Neutrophil (primary cell): ENCODE data around the gene TMEM80.

Experiments used
- H3K27ac ChIP-seq: fragments of 200-600 bp; sonication (generic); 2 replicates; pipeline ENCODE4 v1.5.1; 2016; ENCODE audit warnings: mild to moderate bottlenecking, moderate library complexity
- H3K27me3 ChIP-seq: fragments of 200-600 bp; sonication (generic); 2 replicates; pipeline ENCODE4 v1.6.0; 2016; ENCODE audit warnings: mild to moderate bottlenecking
- H3K36me3 ChIP-seq: fragments of 200-600 bp; sonication (generic); 2 replicates; pipeline ENCODE4 v1.5.1; 2017
- H3K4me1 ChIP-seq, 2 experiments: fragments of 200-600 bp in 1 of 2; sonication (generic) in 1 of 2; 1 replicate in 1 of 2; 2 replicates in 1 of 2; pipeline versions ENCODE4 v1.5.1 to v1.6.1; 2013 to 2016; ENCODE audit warnings: low read depth in 1 of 2, low read length in 1 of 2, mild to moderate bottlenecking in 1 of 2, moderate library complexity in 1 of 2; ENCODE audit not compliant: control insufficient read depth in 1 of 2, insufficient read depth in 1 of 2
- H3K4me3 ChIP-seq, 2 experiments: fragments of 200-600 bp in 1 of 2; sonication (generic) in 1 of 2; 1 replicate in 1 of 2; 2 replicates in 1 of 2; pipeline ENCODE4 v1.5.1; 2013 to 2016; ENCODE audit warnings: low read depth in 1 of 2, low read length in 1 of 2, mild to moderate bottlenecking in 1 of 2, moderate library complexity in 1 of 2
- H3K9me3 ChIP-seq: fragments of 200-600 bp; sonication (generic); 2 replicates; pipeline ENCODE4 v1.5.1; 2016
- CTCF ChIP-seq: fragments of 200-600 bp; sonication (generic); IDR thresholded peaks from 2 replicates; pipeline ENCODE4 v1.5.1; 2016; ENCODE audit warnings: antibody characterized with exemption

The TMEM80 gene

GRCh38 chr11:655036-655726, 40.4 kb upstream of the TMEM80 start:
- Histone ChIP-seq H3K27ac (no peak overlapping the region), H3K36me3 (peaks cover 48% of the 10 kb centered on the region), H3K4me1 (no peaks in the 10 kb centered on the region), H3K9me3 (no peaks in the 10 kb centered on the region), H3K27me3 (no peaks in the 10 kb centered on the region), H3K4me3 (no peak overlapping the region)
- no peak for TF ChIP-seq CTCF

- no peak overlapping the region for H3K27ac ChIP-seq
- H3K9me3 ChIP-seq, result no peaks in the 10 kb centered on the region
- no peaks in the 10 kb centered on the region for H3K27me3 ChIP-seq
- peaks cover 45% of the 10 kb centered on the region for H3K36me3 ChIP-seq
- TF ChIP-seq CTCF, result no peak
- H3K4me3 ChIP-seq, result no peak overlapping the region
- H3K4me1 ChIP-seq, result no peaks in the 10 kb centered on the region
Observed at GRCh38 chr11:656426-656825, 39.2 kb upstream of the TMEM80 start.

GRCh38 chr11:656866-657265, 38.8 kb upstream of the TMEM80 start:
- no peak overlapping the region for H3K27ac ChIP-seq
- H3K9me3 ChIP-seq, result no peaks in the 10 kb centered on the region
- no peak overlapping the region for H3K4me3 ChIP-seq
- H3K4me1 ChIP-seq, result no peaks in the 10 kb centered on the region
- peaks cover 44% of the 10 kb centered on the region for H3K36me3 ChIP-seq
- TF ChIP-seq CTCF, result no peak
- no peaks in the 10 kb centered on the region for H3K27me3 ChIP-seq

GRCh38 chr11:657691-658126, 37.9 kb upstream of the TMEM80 start:
- Histone ChIP-seq H3K27me3 (no peaks in the 10 kb centered on the region), H3K27ac (no peak overlapping the region), H3K4me1 (no peaks in the 10 kb centered on the region), H3K9me3 (no peaks in the 10 kb centered on the region), H3K36me3 (peaks cover 39% of the 10 kb centered on the region), H3K4me3 (no peak overlapping the region)
- TF ChIP-seq CTCF, result no peak

GRCh38 chr11:659532-660085, 36.0 kb upstream of the TMEM80 start:
- H3K4me1 ChIP-seq, result no peaks in the 10 kb centered on the region
- no peaks in the 10 kb centered on the region for H3K27me3 ChIP-seq
- TF ChIP-seq CTCF, result no peak
- H3K27ac ChIP-seq, result no peak overlapping the region
- H3K4me3 ChIP-seq, result no peak overlapping the region
- H3K9me3 ChIP-seq, result no peaks in the 10 kb centered on the region
- peaks cover 44% of the 10 kb centered on the region for H3K36me3 ChIP-seq
